CD14-positive monocyte (primary cell): ENCODE measurements around the gene PIWIL4. TPM values are rescaled to one million over a fixed set of nuclear protein-coding genes. Genes with fewer than 3 reads are reported as not detected.

Source experiments
- DNase-seq, 3 donors: peaks; one replicate each; pipeline ENCODE4 v3.0.0-alpha.2; 2011 to 2022
- H2AFZ ChIP-seq: 2 replicates; pipeline ENCODE4 v1.6.0; 2012; ENCODE audit warnings: mild to moderate bottlenecking, low read depth, low read length, inconsistent platforms; ENCODE audit not compliant: insufficient read depth, poor library complexity, severe bottlenecking
- H3K27ac ChIP-seq, 2 donors: 1 replicate in 1 of 2; 2 replicates in 1 of 2; pipeline ENCODE4 v1.5.1; 2012 to 2013; ENCODE audit warnings: low read length in 2 of 2, control low read depth in 1 of 2, inconsistent platforms in 1 of 2, low read depth in 1 of 2, mild to moderate bottlenecking in 1 of 2
- H3K27me3 ChIP-seq, 2 donors: one replicate each; pipeline versions ENCODE4 v1.6.0 to v1.6.1; 2011 to 2013; ENCODE audit warnings: low read length in 2 of 2; ENCODE audit not compliant: control insufficient read depth in 2 of 2, insufficient read depth in 2 of 2
- H3K36me3 ChIP-seq, 2 donors: replicated peaks in 1 of 2; 1 replicate in 1 of 2; 2 replicates in 1 of 2; pipeline versions ENCODE4 v1.5.1 to v1.6.1; 2012 to 2013; ENCODE audit warnings: low read length in 2 of 2, control low read depth in 1 of 2, inconsistent platforms in 1 of 2, mild to moderate bottlenecking in 1 of 2; ENCODE audit not compliant: insufficient read depth in 2 of 2, control insufficient read depth in 1 of 2
- H3K4me1 ChIP-seq, 2 donors: 1 replicate in 1 of 2; 2 replicates in 1 of 2; pipeline versions ENCODE4 v1.5.1 to v1.6.1; 2012 to 2013; ENCODE audit warnings: low read length in 2 of 2, control low read depth in 1 of 2, inconsistent platforms in 1 of 2, mild to moderate bottlenecking in 1 of 2, moderate library complexity in 1 of 2; ENCODE audit not compliant: insufficient read depth in 2 of 2, control insufficient read depth in 1 of 2
- H3K4me2 ChIP-seq: replicated peaks from 2 replicates; pipeline ENCODE3; 2012; ENCODE audit warnings: low read length, moderate library complexity, mild to moderate bottlenecking; ENCODE audit not compliant: poor library complexity, severe bottlenecking; ENCODE audit errors: extremely low read depth
- H3K4me3 ChIP-seq, 3 experiments: fragments of 200-600 bp in 1 of 3; sonication (generic) in 1 of 3; replicated peaks in 1 of 3; 1 replicate in 2 of 3; 2 replicates in 1 of 3; pipeline ENCODE4 v1.5.1; 2011 to 2013; ENCODE audit warnings: low read length in 3 of 3, mild to moderate bottlenecking in 3 of 3, control low read depth in 2 of 3, low read depth in 2 of 3, inconsistent platforms in 1 of 3, moderate library complexity in 1 of 3
- H3K79me2 ChIP-seq: 2 replicates; pipeline ENCODE4 v1.6.0; 2012; ENCODE audit warnings: mild to moderate bottlenecking, control low read depth, inconsistent platforms, low read length, moderate library complexity; ENCODE audit not compliant: insufficient read depth
- H3K9ac ChIP-seq: 2 replicates; pipeline ENCODE4 v1.6.0; 2017; ENCODE audit warnings: low read length, mild to moderate bottlenecking; ENCODE audit not compliant: insufficient read depth, poor library complexity, severe bottlenecking
- H3K9me3 ChIP-seq, 2 donors: replicated peaks in 1 of 2; 1 replicate in 1 of 2; 2 replicates in 1 of 2; pipeline versions ENCODE4 v1.5.1 to v1.6.1; 2012 to 2013; ENCODE audit warnings: low read length in 2 of 2, control low read depth in 1 of 2; ENCODE audit not compliant: control insufficient read depth in 1 of 2, insufficient read depth in 1 of 2
- H4K20me1 ChIP-seq: 2 replicates; pipeline ENCODE4 v1.6.0; 2012; ENCODE audit warnings: mild to moderate bottlenecking, low read length, control low read depth, moderate library complexity; ENCODE audit not compliant: insufficient read depth
- H3K27ac Mint-ChIP-seq, 7 donors: one replicate each; pipeline ENCODE4 v1.8.0; 2020; ENCODE audit warnings: mild to moderate bottlenecking in 7 of 7, mixed read lengths in 7 of 7, moderate library complexity in 6 of 7, inconsistent platforms in 2 of 7
- H3K27me3 Mint-ChIP-seq, 3 donors: one replicate each; pipeline ENCODE4 v1.8.0; 2021 to 2022; ENCODE audit warnings: low read depth in 3 of 3, mild to moderate bottlenecking in 3 of 3, mixed read lengths in 3 of 3, moderate library complexity in 3 of 3, inconsistent platforms in 1 of 3
- H3K36me3 Mint-ChIP-seq, 2 donors: one replicate each; pipeline ENCODE4 v1.8.0; 2020; ENCODE audit warnings: mixed read lengths in 2 of 2, inconsistent platforms in 1 of 2, mild to moderate bottlenecking in 1 of 2
- H3K4me1 Mint-ChIP-seq: one replicate; pipeline ENCODE4 v1.8.0; 2020; ENCODE audit warnings: mild to moderate bottlenecking, mixed read lengths
- H3K4me3 Mint-ChIP-seq, 2 donors: one replicate each; pipeline ENCODE4 v1.8.0; 2020; ENCODE audit warnings: mild to moderate bottlenecking in 2 of 2, mixed read lengths in 2 of 2, moderate library complexity in 1 of 2
- H3K9me3 Mint-ChIP-seq, 7 donors: one replicate each; pipeline ENCODE4 v1.8.0; 2020 to 2022; ENCODE audit warnings: mixed read lengths in 7 of 7, mild to moderate bottlenecking in 6 of 7, moderate library complexity in 6 of 7, inconsistent platforms in 2 of 7
- WGBS: methylation state at CpG from one replicate; pipeline ENCODE4 v1.1.5; 2013; ENCODE audit warnings: missing lambda C conversion rate; ENCODE audit not compliant: insufficient coverage; 5-methylcytosine and 5-hydroxymethylcytosine counted together
- intact Hi-C, 2 donors: fragments of 100-400 bp; cut with micrococcal nuclease; formaldehyde crosslinking; loops; one replicate each; pipeline versions ENCODE4 v1.15.0 to v1.15.1; 2023
- polyA plus RNA-seq, 3 donors: library from polyadenylated mRNA; depleted of rRNA in 1 of 3; unstranded in 2 of 3; stranded (reverse) in 1 of 3; fragments of 300-500 nt in 2 of 3; fragments of >200 nt in 1 of 3; fragmentation: Illumina TruSeq in 2 of 3; gene quantifications; 1 replicate in 2 of 3; 2 replicates in 1 of 3; pipeline ENCODE4 v1.2.3, GENCODE V29; 2012 to 2021
- TF ChIP-seq, protein P1 (sequence below): fragments of 200-600 bp; IDR thresholded peaks from one replicate; pipeline ENCODE4 v1.8.0; 2022; ENCODE audit warnings: antibody characterized with exemption, mild to moderate bottlenecking

PIWIL4 gene
- polyA plus RNA-seq, 3 donors: 0.98 to 14.2 (median 1.1) TPM

DNA sequence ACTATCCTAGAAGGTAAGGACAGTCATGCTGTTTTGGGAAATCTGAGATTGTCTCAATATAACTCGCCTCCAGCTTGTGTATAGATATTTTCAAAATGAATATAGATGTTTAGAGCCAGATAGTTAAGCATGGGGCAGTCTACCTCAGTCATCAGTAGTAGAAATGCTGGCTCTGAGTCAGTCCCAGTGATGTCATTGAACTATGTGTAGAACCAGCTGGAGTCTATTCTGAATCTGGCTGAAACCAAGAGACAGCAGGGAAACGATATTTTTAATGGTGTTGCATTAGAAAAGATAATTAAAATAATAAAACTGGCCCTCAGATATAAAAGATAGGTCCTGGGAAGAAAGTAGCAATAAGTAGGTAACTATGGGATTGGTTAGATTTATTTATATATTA lies 25.9 kb downstream of the PIWIL4 start:
- no peaks in the 10 kb centered on the region for H3K4me1 ChIP-seq
- Mint-ChIP-seq H3K9me3 (no peaks in the 10 kb centered on the region), H3K27me3 (peaks cover 0 to 2% (median 0%) of the 10 kb centered on the region in 3 donors), H3K4me3 (no peak overlapping the region), H3K36me3 (peaks cover 53 to 83% of the 10 kb centered on the region in 2 donors), H3K27ac (peak overlapping the region in 2 of 7 donors; percentile 28 to 37), H3K4me1 (no peaks in the 10 kb centered on the region)
- H2AFZ ChIP-seq: no peak overlapping the region
- H3K79me2 ChIP-seq: no peaks in the 10 kb centered on the region
- peak in 1 of 3 donors; percentile 15 for DNase-seq
- H3K27me3 ChIP-seq: no peaks in the 10 kb centered on the region
- H3K36me3 ChIP-seq: peaks cover 36 to 87% of the 10 kb centered on the region in 2 donors
- H3K4me2 ChIP-seq: no peak overlapping the region
- H3K4me3 ChIP-seq: no peak overlapping the region
- intact Hi-C loops: no loop called here
- whole genome bisulfite sequencing: no CpG with 5 or more reads among the region's 2 CpGs
- no peak overlapping the region for H3K9ac ChIP-seq
- TF ChIP-seq, protein P1, sequence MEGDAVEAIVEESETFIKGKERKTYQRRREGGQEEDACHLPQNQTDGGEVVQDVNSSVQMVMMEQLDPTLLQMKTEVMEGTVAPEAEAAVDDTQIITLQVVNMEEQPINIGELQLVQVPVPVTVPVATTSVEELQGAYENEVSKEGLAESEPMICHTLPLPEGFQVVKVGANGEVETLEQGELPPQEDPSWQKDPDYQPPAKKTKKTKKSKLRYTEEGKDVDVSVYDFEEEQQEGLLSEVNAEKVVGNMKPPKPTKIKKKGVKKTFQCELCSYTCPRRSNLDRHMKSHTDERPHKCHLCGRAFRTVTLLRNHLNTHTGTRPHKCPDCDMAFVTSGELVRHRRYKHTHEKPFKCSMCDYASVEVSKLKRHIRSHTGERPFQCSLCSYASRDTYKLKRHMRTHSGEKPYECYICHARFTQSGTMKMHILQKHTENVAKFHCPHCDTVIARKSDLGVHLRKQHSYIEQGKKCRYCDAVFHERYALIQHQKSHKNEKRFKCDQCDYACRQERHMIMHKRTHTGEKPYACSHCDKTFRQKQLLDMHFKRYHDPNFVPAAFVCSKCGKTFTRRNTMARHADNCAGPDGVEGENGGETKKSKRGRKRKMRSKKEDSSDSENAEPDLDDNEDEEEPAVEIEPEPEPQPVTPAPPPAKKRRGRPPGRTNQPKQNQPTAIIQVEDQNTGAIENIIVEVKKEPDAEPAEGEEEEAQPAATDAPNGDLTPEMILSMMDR: no peak
- no peak overlapping the region for H3K27ac ChIP-seq
- no peaks in the 10 kb centered on the region for H3K9me3 ChIP-seq
- H4K20me1 ChIP-seq: no peaks in the 10 kb centered on the region

DNA sequence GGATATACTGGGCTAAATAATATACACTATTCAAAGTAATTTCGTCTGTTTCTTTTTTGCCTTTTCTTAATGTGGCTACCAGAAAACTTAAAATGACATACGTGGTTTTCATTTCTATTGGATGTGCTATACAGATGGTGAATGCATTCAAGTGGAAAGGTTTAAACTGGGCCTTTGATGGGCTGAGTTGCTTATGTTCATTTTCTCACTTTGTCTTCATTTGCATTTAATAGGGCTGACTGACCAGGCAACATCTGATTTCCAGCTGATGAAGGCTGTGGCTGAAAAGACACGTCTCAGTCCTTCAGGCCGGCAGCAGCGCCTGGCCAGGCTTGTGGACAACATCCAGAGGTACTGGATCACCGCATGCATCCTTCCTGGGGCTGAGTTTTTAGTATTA lies 27.9 kb downstream of the PIWIL4 start:
- H3K4me2 ChIP-seq: no peak overlapping the region
- H3K4me3 ChIP-seq: no peak overlapping the region
- no peaks in the 10 kb centered on the region for H3K27me3 ChIP-seq
- DNase-seq: no peak
- intact Hi-C loops: loop anchor here in 1 of 2 donors (5.0 kb wide), 1 partner anchor 73 kb away; no protein-coding TSS in a partner anchor
- H3K4me1 ChIP-seq: no peaks in the 10 kb centered on the region
- peaks cover 26 to 82% of the 10 kb centered on the region in 2 donors for H3K36me3 ChIP-seq
- Mint-ChIP-seq H3K27ac (peak overlapping the region in 2 of 7 donors; percentile 30 to 43), H3K4me3 (no peak overlapping the region), H3K9me3 (no peaks in the 10 kb centered on the region), H3K4me1 (no peaks in the 10 kb centered on the region), H3K36me3 (peaks cover 51 to 82% of the 10 kb centered on the region in 2 donors), H3K27me3 (peaks cover 0 to 2% (median 0%) of the 10 kb centered on the region in 3 donors)
- H3K27ac ChIP-seq: peak overlapping the region in 1 of 2 donors; percentile 4
- no peak overlapping the region for H3K9ac ChIP-seq
- H2AFZ ChIP-seq: no peak overlapping the region
- TF ChIP-seq, protein P1: no peak
- WGBS: 96% methylated on average over 4 of the region's 6 CpGs
- H3K9me3 ChIP-seq: no peaks in the 10 kb centered on the region
- H3K79me2 ChIP-seq: no peaks in the 10 kb centered on the region
- H4K20me1 ChIP-seq: no peaks in the 10 kb centered on the region
